Lower leg skin (tissue), 3 donors: ENCODE data around the gene ALOX15.

Experiments used
- CTCF ChIP-seq, 3 donors: fragments of 450-650 bp; IDR thresholded peaks; one replicate each; pipeline ENCODE4 v1.5.1; 2016; ENCODE audit warnings: antibody characterized with exemption in 3 of 3, mild to moderate bottlenecking in 3 of 3, moderate library complexity in 2 of 3
- POLR2A ChIP-seq, 2 donors: fragments of 450-650 bp; IDR thresholded peaks; one replicate each; pipeline ENCODE4 v1.6.1; 2016 to 2017; ENCODE audit warnings: antibody characterized with exemption in 2 of 2, mild to moderate bottlenecking in 1 of 2, moderate library complexity in 1 of 2

GRCh38 chr17:4625181-4625617, 16.3 kb downstream of the ALOX15 start:
- TF ChIP-seq CTCF (IDR thresholded peaks at IDR 0.05): no peak
- TF ChIP-seq POLR2A (IDR thresholded peaks at IDR 0.05): no peak
